Activated T-cell treated with anti-CD3 and anti-CD28 coated beads, Interleukin-2, amount 50 U/mL, for 24 hours (primary cell): ENCODE results near the gene CMBL.
"Not testable (repeated sequence)": the region's sequence is repeated elsewhere in the genome, so short reads cannot be mapped to it uniquely, and the experiment has no call there.

Source experiments
- DNase-seq: peaks from one replicate; pipeline ENCODE4 v3.0.0-alpha.2; 2020
- H3K27ac Mint-ChIP-seq: 2 replicates; pipeline ENCODE4 v1.8.0; 2020; ENCODE audit warnings: mild to moderate bottlenecking, mixed read lengths
- H3K27me3 Mint-ChIP-seq: 2 replicates; pipeline ENCODE4 v1.8.0; 2020; ENCODE audit warnings: mixed read lengths
- H3K36me3 Mint-ChIP-seq: 2 replicates; pipeline ENCODE4 v1.8.0; 2020; ENCODE audit warnings: low read depth, mixed read lengths
- H3K4me1 Mint-ChIP-seq: 2 replicates; pipeline ENCODE4 v1.8.0; 2020; ENCODE audit warnings: low read depth, mixed read lengths
- H3K4me3 Mint-ChIP-seq: 2 replicates; pipeline ENCODE4 v1.8.0; 2020; ENCODE audit warnings: mild to moderate bottlenecking, moderate library complexity, mixed read lengths
- H3K9me3 Mint-ChIP-seq: 2 replicates; pipeline ENCODE4 v1.8.0; 2020; ENCODE audit warnings: mixed read lengths

CMBL gene

DNA sequence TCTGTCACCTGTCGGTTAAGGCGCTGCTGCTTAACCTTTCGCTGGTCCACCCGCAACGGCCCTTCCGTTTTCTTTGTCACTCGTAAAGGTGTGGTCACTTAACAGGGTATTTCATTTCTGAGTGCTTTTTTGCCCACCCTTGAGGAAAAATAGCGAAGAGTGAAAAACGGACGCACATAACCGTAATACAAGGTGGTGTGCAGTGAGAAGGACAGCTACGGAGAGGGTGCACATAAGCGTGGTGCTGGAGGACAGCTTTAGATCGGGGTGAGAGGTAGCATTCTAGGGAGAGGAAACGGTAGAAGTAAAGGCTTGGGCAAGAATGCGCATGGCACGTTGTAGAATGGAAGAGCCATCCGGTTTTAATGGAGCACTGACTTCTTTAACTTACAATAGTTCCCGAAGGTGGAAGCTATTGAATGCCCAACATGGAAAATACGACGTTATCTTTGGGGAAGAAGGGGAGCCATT is 56.9 kb downstream of the CMBL start:
- DNase-seq = no peak
- peak overlapping the region; percentile 100 for H3K27ac Mint-ChIP-seq
- no peaks in the 10 kb centered on the region for H3K9me3 Mint-ChIP-seq
- H3K27me3 Mint-ChIP-seq = no peaks in the 10 kb centered on the region
- H3K36me3 Mint-ChIP-seq = peaks cover 72% of the 10 kb centered on the region
- peaks cover 71% of the 10 kb centered on the region for H3K4me1 Mint-ChIP-seq
- peak overlapping the region; percentile 90 for H3K4me3 Mint-ChIP-seq

DNA sequence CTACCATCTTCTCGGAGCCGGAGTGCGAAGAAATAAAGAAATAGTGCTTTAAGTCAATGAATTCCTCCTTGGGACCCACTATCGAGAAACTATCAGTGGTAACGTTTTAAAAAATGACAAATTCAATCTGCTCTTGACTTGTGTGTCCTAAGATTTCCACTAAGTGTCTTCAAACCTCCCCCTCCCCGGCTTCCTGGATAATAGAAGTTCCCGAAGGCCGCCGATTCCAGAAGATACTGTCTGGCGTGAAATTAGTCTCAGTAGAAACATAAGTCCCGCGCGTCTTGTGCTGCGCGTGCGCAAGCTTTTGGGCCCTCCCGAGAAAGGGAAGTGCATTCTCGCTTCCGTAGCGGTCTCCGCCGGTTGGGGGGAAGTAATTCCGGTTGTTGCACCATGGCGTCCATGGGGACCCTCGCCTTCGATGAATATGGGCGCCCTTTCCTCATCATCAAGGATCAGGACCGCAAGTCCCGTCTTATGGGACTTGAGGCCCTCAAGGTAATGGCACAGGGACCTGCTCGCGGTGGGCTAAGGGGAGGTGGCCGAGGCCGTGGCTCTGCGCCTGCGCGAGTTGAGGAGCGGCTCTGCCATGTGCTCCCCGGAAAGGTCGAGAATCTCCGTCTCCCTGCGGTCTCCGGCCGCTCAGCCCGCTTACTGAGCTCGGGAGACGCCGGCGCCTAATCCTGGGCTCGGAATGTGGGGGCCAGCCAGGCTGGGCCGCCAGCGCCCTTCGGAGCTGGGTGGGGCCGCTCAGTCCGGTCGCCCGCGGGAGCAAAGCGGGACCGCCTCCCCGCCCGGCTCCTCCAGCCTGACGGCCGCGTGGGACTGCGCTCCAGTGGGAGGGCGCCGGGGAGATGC is 57.5 kb downstream of the CMBL start, which contains the start of gene CCT5:
Gene CCT5 (plus strand): TSS at position 333 of the 858 bp plus-strand sequence. CDS start 61 bp downstream, at position 394.
- H3K9me3 Mint-ChIP-seq = no peaks in the 10 kb centered on the region
- peaks cover 66% of the 10 kb centered on the region for H3K36me3 Mint-ChIP-seq
- H3K27ac Mint-ChIP-seq = peak within 1 kb of the TSS; percentile 100
- peaks cover 65% of the 10 kb centered on the region for H3K4me1 Mint-ChIP-seq
- H3K4me3 Mint-ChIP-seq = peak within 1 kb of the TSS; percentile 90
- no peaks in the 10 kb centered on the region for H3K27me3 Mint-ChIP-seq
- DNase-seq = peak; percentile 89

- peaks cover 56% of the 10 kb centered on the region for H3K4me1 Mint-ChIP-seq
- peak overlapping the region; percentile 90 for H3K4me3 Mint-ChIP-seq
- H3K9me3 Mint-ChIP-seq = no peaks in the 10 kb centered on the region
- H3K27me3 Mint-ChIP-seq = no peaks in the 10 kb centered on the region
- peaks cover 61% of the 10 kb centered on the region for H3K36me3 Mint-ChIP-seq
- peak overlapping the region; percentile 100 for H3K27ac Mint-ChIP-seq
- DNase-seq = peak; percentile 43
Measured at GRCh38 chr5:10248378-10249260, 59.1 kb downstream of the CMBL start.

DNA sequence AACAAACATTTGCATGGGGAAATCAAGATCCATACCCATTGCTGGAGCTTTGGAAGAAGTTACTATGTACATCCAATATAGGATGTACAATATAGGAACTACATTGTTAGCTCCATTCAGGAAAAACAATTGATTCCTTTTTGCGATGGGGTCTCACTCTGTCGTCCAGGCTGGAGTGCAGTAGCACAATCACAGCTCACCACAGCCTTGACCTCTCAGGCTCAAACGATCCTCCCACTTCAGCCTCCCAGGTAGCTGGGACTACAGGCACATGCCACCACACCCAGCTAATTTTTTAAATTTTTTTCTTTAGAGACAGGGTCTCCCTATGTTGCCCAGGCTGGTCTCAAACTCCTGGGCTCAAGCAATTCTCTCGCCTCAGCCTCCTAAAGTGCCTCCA is 60.5 kb downstream of the CMBL start:
- not testable (repeated sequence) for H3K27ac Mint-ChIP-seq, H3K27me3 Mint-ChIP-seq, H3K4me3 Mint-ChIP-seq, H3K9me3 Mint-ChIP-seq, DNase-seq
- peaks cover 49% of the 10 kb centered on the region for H3K36me3 Mint-ChIP-seq
- H3K4me1 Mint-ChIP-seq = peaks cover 45% of the 10 kb centered on the region

DNA sequence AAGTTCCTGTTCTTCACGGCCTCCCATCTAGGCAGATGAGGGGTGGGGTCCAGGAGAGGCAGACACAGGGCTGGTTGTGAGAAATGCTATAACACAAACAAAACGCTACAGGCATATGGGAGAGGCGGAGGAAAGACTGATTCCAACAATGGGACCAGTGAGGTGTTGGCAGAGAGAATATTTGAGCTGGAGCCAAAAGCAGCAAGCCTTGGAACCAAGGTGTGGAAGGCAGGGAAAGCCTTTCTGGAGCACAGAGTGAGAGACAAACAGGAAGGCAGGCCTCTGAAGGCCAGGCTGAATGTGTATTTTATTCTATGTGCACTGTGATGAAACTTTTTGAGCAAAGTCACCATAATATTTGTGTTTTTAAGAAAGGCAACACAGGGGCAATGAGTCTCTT is 60.9 kb downstream of the CMBL start:
- Mint-ChIP-seq H3K27me3 (no peaks in the 10 kb centered on the region), H3K27ac (no peak overlapping the region), H3K9me3 (no peaks in the 10 kb centered on the region), H3K4me1 (peaks cover 41% of the 10 kb centered on the region), H3K4me3 (no peak overlapping the region), H3K36me3 (peaks cover 44% of the 10 kb centered on the region)
- no peak for DNase-seq

- no peaks in the 10 kb centered on the region for H3K27me3 Mint-ChIP-seq
- no peak overlapping the region for H3K27ac Mint-ChIP-seq
- H3K4me3 Mint-ChIP-seq = no peak overlapping the region
- H3K4me1 Mint-ChIP-seq = peaks cover 33% of the 10 kb centered on the region
- H3K36me3 Mint-ChIP-seq = peaks cover 30% of the 10 kb centered on the region
- no peaks in the 10 kb centered on the region for H3K9me3 Mint-ChIP-seq
- no peak for DNase-seq
Measured at GRCh38 chr5:10244342-10244944, 63.3 kb downstream of the CMBL start.

- no peaks in the 10 kb centered on the region for H3K9me3 Mint-ChIP-seq
- peaks cover 29% of the 10 kb centered on the region for H3K4me1 Mint-ChIP-seq
- H3K27me3 Mint-ChIP-seq = no peaks in the 10 kb centered on the region
- no peak overlapping the region for H3K27ac Mint-ChIP-seq
- H3K36me3 Mint-ChIP-seq = peaks cover 30% of the 10 kb centered on the region
- DNase-seq = no peak
- H3K4me3 Mint-ChIP-seq = no peak overlapping the region
Measured at GRCh38 chr5:10243660-10244240, 64.0 kb downstream of the CMBL start.

DNA sequence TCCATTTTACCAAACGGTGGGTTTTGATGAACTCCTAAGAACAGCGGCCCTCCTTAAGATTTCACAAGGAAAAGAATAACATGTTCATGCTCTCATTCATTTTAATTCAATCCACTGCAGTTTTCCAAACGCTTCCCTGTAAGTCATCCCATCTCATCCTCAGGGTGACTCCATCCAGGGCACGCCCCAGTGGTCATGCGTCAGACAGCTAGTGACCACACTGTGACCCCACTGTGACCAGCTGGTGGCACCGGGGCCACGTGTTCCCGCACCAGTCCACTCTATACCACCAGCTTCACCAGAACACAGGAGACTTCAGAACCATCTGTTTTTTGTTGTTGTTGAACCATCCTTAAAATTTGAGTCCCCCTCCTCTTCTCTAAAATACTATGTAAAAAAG is 72.4 kb downstream of the CMBL start:
- no peaks in the 10 kb centered on the region for H3K9me3 Mint-ChIP-seq
- DNase-seq = no peak
- H3K36me3 Mint-ChIP-seq = peaks cover 82% of the 10 kb centered on the region
- H3K4me1 Mint-ChIP-seq = no peaks in the 10 kb centered on the region
- H3K4me3 Mint-ChIP-seq = no peak overlapping the region
- H3K27me3 Mint-ChIP-seq = no peaks in the 10 kb centered on the region
- no peak overlapping the region for H3K27ac Mint-ChIP-seq

DNA sequence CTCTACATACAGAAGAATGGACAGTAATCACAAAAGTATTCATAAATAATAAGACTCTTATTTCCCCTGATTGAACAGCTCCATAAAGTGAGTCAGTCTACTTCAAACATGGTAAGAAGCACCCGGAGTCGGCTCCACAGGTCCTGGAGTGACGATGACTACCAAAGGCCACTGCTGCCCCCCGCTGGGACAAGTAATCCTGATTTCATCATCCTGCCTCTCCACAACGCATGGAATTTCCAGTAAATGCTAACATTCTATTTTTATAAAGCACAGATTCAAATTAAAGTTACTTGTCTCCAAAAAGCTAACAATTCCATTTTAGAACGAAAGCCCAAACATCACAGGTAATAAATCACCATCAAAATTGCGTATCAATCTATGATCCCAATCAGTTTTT is 74.2 kb downstream of the CMBL start:
- no peak for DNase-seq
- Mint-ChIP-seq H3K27me3 (no peaks in the 10 kb centered on the region), H3K4me3 (no peak overlapping the region), H3K9me3 (no peaks in the 10 kb centered on the region), H3K4me1 (no peaks in the 10 kb centered on the region), H3K36me3 (peaks cover 90% of the 10 kb centered on the region), H3K27ac (no peak overlapping the region)

DNA sequence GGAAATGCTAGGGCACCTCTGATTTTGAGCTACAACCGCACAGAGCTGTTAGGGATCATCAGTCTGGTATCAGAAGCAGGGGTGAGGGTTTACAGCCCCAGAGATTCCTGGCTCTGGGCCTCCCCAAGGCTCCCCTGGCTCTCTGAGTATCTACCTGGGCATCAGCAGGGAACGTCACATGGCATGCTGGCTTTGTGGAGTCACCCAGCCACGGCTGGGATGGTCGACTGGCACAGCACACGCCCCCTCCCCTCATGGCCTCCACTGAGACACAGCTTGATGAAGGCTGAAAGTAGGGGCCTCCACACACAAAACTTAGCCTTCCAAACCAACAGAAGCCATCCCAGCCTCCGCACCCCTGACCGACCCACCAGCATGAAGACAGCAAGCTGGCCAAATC is 74.7 kb downstream of the CMBL start:
- no peak overlapping the region for H3K4me3 Mint-ChIP-seq
- H3K36me3 Mint-ChIP-seq = peaks cover 87% of the 10 kb centered on the region
- no peak for DNase-seq
- H3K27ac Mint-ChIP-seq = no peak overlapping the region
- no peaks in the 10 kb centered on the region for H3K27me3 Mint-ChIP-seq
- no peaks in the 10 kb centered on the region for H3K4me1 Mint-ChIP-seq
- no peaks in the 10 kb centered on the region for H3K9me3 Mint-ChIP-seq

DNA sequence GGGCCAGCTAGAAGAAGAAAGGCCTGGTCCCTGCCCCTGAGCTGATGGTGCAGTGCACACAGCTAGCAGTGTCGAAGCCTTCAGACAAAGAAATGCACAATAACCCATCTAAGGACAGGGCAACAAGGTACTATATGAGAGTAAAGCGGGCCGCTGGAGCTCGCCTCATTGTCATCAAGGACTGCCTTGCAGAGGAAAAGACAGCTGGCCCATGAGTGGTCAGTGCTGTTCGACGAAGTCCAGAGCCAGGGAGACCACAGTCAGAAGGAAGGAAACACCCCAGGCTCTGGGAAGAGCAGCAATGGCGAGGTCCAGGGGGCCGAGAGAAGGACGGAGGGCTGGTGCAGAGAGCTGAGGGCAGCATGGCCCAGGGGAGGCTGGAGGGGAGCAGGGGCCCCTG is 75.3 kb downstream of the CMBL start:
- Mint-ChIP-seq H3K27me3 (no peaks in the 10 kb centered on the region), H3K27ac (no peak overlapping the region), H3K9me3 (no peaks in the 10 kb centered on the region), H3K36me3 (peaks cover 87% of the 10 kb centered on the region), H3K4me3 (no peak overlapping the region), H3K4me1 (no peaks in the 10 kb centered on the region)
- DNase-seq = no peak

GRCh38 chr5:10229306-10230048 is 78.2 kb downstream of the CMBL start:
- DNase-seq = no peak
- no peaks in the 10 kb centered on the region for H3K27me3 Mint-ChIP-seq
- H3K4me1 Mint-ChIP-seq = no peaks in the 10 kb centered on the region
- H3K4me3 Mint-ChIP-seq = no peak overlapping the region
- no peak overlapping the region for H3K27ac Mint-ChIP-seq
- peaks cover 9% of the 10 kb centered on the region for H3K9me3 Mint-ChIP-seq
- peaks cover 89% of the 10 kb centered on the region for H3K36me3 Mint-ChIP-seq

DNA sequence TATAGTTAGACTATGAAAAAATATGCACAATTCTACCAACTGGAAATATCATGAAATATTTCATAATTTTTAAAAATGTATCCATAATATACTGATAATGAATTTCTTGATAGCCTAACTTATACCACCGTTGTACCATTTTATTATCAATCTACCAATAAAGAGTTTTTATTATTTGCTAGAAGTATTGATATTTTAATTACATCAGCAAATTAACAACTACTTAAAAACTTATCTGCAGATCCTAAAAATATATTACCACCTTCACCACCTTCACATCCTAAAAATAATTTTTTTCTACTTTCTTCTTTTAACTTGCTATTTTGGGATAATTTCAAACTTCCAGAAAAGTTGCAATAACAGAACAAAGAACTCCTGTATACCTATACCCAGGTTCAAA is 79.4 kb downstream of the CMBL start:
- Mint-ChIP-seq H3K27me3 (no peaks in the 10 kb centered on the region), H3K4me1 (no peaks in the 10 kb centered on the region), H3K36me3 (peaks cover 92% of the 10 kb centered on the region)

More for the DNA sequence above, 79.4 kb downstream of the CMBL start:
- peaks cover 9% of the 10 kb centered on the region for H3K9me3 Mint-ChIP-seq
- no peak overlapping the region for H3K27ac Mint-ChIP-seq
- DNase-seq = no peak
- no peak overlapping the region for H3K4me3 Mint-ChIP-seq
